WTC11 (cell line): ENCODE measurements around the gene CCNG1. TPM values are rescaled to one million over a fixed set of nuclear protein-coding genes. Genes with fewer than 3 reads are reported as not detected.

Experiments
- CBFB ChIP-seq: sonication (generic); formaldehyde crosslinking; IDR thresholded peaks from 2 replicates; pipeline ENCODE4 v1.8.1; 2022; ENCODE audit warnings: mild to moderate bottlenecking, low read depth, missing genetic modification reagents
- ETV6 ChIP-seq: sonication (generic); formaldehyde crosslinking; IDR thresholded peaks from 2 replicates; pipeline ENCODE4 v1.8.1; 2022; ENCODE audit warnings: mild to moderate bottlenecking, missing genetic modification reagents
- FOXK1 ChIP-seq: sonication (generic); formaldehyde crosslinking; IDR thresholded peaks from 2 replicates; pipeline ENCODE4 v1.8.0; 2022; ENCODE audit warnings: mild to moderate bottlenecking, moderate library complexity, missing genetic modification reagents
- FOXP1 ChIP-seq: sonication (generic); formaldehyde crosslinking; IDR thresholded peaks from 2 replicates; pipeline ENCODE4 v1.8.0; 2022; ENCODE audit warnings: missing genetic modification reagents, mild to moderate bottlenecking, moderate library complexity, borderline replicate concordance
- NR3C1 ChIP-seq: sonication (generic); formaldehyde crosslinking; conservative IDR thresholded peaks from 2 replicates; pipeline ENCODE4 v1.8.1; 2023; ENCODE audit warnings: low read depth, mild to moderate bottlenecking, missing genetic modification reagents
- TEAD1 ChIP-seq: sonication (generic); formaldehyde crosslinking; IDR thresholded peaks from 2 replicates; pipeline ENCODE4 v1.8.0; 2022; ENCODE audit warnings: mild to moderate bottlenecking, missing genetic modification reagents
- TEAD4 ChIP-seq: sonication (generic); formaldehyde crosslinking; IDR thresholded peaks from 2 replicates; pipeline ENCODE4 v1.8.0; 2022; ENCODE audit warnings: mild to moderate bottlenecking, missing genetic modification reagents
- ZNF396 ChIP-seq: fragments of 250-450 bp; sonication (Bioruptor Pico); IDR thresholded peaks from 2 replicates; pipeline ENCODE4 v1.8.0; 2021; ENCODE audit warnings: mild to moderate bottlenecking, moderate library complexity, borderline replicate concordance
- ZNF416 ChIP-seq: fragments of 250-450 bp; sonication (Bioruptor Pico); IDR thresholded peaks from 2 replicates; pipeline ENCODE4 v1.9.0; 2021; ENCODE audit warnings: mild to moderate bottlenecking, inconsistent platforms
- total RNA-seq: library from RNA; stranded (reverse); gene quantifications from 3 replicates; pipeline ENCODE4 v1.2.3, GENCODE V29; 2021
- TF ChIP-seq, protein P1 (sequence below): sonication (generic); formaldehyde crosslinking; IDR thresholded peaks from 2 replicates; pipeline ENCODE4 v1.8.1; 2023; ENCODE audit warnings: mild to moderate bottlenecking, moderate library complexity, missing genetic modification reagents
- TF ChIP-seq, protein P2 (sequence below): fragments of 250-450 bp; sonication (Bioruptor Pico); IDR thresholded peaks from 2 replicates; pipeline ENCODE4 v1.9.0; 2021; ENCODE audit warnings: mild to moderate bottlenecking
- TF ChIP-seq, protein P3 (sequence below): sonication (generic); formaldehyde crosslinking; IDR thresholded peaks from 2 replicates; pipeline ENCODE4 v1.8.0; 2023; ENCODE audit warnings: missing genetic modification reagents
- TF ChIP-seq, protein P4 (sequence below): sonication (generic); formaldehyde crosslinking; IDR thresholded peaks from 2 replicates; pipeline ENCODE4 v1.8.1; 2022; ENCODE audit warnings: mild to moderate bottlenecking, missing genetic modification reagents, moderate library complexity, borderline replicate concordance
- TF ChIP-seq, protein P5 (sequence below): sonication (generic); formaldehyde crosslinking; IDR thresholded peaks from 2 replicates; pipeline ENCODE4 v1.8.0; 2022; ENCODE audit warnings: missing genetic modification reagents
- TF ChIP-seq, protein P6 (sequence below): sonication (generic); formaldehyde crosslinking; IDR thresholded peaks from 2 replicates; pipeline ENCODE4 v1.8.1; 2023; ENCODE audit warnings: mild to moderate bottlenecking, missing genetic modification reagents
- TF ChIP-seq, protein P7 (sequence below): fragments of 250-450 bp; sonication (Bioruptor Pico); IDR thresholded peaks from 2 replicates; pipeline ENCODE4 v1.9.0; 2021; ENCODE audit warnings: mild to moderate bottlenecking
- TF ChIP-seq, protein P8 (sequence below): sonication (generic); formaldehyde crosslinking; IDR thresholded peaks from 2 replicates; pipeline ENCODE4 v1.8.0; 2022; ENCODE audit warnings: mild to moderate bottlenecking, missing genetic modification reagents
- TF ChIP-seq, protein P9 (sequence below): fragments of 250-450 bp; sonication (Bioruptor Pico); conservative IDR thresholded peaks from 2 replicates; pipeline ENCODE4 v1.9.0; 2021; ENCODE audit warnings: mild to moderate bottlenecking

The CCNG1 gene
- total RNA-seq, 1 experiment from 2014 or later: 433 TPM

DNA sequence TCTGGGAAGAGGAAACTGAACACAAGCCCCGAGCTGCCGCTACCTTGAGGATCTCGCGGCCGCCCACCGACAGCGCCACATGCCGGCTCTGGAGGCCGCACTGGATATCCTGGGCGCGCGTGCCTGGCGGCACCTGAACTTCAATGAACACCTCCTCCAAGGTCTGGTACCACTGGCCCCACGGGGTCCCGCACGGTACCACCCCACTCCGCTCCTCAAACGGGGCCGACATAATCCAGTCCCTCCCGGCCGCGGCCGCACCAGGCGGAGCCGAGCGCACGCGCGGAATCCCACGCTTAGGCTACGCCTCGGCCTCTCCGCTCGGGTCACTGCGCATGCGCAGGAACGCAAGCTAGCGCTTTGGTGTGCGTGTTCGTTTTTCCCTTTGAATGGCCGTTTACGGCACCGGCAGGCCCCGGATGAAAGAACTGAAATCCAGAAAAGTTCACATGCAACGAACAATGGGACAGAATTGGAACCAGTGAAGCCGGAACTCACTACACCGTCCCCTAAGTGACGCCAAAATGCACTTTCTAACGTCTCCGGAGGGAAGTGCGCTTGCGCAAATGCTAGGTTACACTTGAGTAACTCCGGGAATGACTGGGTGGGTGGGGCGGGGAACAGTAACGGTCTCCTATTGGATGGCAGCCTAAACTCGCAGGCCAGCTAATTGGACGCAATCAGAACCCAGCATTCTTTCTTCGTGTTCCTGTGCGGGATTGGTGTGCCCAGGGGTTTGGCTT lies 22.6 kb downstream of the CCNG1 start, which contains the start of gene NUDCD2 (continued):
- TF ChIP-seq, protein P1, sequence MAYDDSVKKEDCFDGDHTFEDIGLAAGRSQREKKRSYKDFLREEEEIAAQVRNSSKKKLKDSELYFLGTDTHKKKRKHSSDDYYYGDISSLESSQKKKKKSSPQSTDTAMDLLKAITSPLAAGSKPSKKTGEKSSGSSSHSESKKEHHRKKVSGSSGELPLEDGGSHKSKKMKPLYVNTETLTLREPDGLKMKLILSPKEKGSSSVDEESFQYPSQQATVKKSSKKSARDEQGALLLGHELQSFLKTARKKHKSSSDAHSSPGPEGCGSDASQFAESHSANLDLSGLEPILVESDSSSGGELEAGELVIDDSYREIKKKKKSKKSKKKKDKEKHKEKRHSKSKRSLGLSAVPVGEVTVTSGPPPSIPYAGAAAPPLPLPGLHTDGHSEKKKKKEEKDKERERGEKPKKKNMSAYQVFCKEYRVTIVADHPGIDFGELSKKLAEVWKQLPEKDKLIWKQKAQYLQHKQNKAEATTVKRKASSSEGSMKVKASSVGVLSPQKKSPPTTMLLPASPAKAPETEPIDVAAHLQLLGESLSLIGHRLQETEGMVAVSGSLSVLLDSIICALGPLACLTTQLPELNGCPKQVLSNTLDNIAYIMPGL: peak; percentile 76; the same call in 1 of the 2 replicates
- peak; percentile 0; the same call in 1 of the 2 replicates for TF ChIP-seq CBFB (CRISPR knock-in tag)
- no peak for TF ChIP-seq ZNF396 (CRISPR knock-in tag)
- TF ChIP-seq, protein P2, sequence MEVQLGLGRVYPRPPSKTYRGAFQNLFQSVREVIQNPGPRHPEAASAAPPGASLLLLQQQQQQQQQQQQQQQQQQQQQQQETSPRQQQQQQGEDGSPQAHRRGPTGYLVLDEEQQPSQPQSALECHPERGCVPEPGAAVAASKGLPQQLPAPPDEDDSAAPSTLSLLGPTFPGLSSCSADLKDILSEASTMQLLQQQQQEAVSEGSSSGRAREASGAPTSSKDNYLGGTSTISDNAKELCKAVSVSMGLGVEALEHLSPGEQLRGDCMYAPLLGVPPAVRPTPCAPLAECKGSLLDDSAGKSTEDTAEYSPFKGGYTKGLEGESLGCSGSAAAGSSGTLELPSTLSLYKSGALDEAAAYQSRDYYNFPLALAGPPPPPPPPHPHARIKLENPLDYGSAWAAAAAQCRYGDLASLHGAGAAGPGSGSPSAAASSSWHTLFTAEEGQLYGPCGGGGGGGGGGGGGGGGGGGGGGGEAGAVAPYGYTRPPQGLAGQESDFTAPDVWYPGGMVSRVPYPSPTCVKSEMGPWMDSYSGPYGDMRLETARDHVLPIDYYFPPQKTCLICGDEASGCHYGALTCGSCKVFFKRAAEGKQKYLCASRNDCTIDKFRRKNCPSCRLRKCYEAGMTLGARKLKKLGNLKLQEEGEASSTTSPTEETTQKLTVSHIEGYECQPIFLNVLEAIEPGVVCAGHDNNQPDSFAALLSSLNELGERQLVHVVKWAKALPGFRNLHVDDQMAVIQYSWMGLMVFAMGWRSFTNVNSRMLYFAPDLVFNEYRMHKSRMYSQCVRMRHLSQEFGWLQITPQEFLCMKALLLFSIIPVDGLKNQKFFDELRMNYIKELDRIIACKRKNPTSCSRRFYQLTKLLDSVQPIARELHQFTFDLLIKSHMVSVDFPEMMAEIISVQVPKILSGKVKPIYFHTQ (CRISPR knock-in tag): peak; percentile 78; the same call in 1 of the 2 replicates
- TF ChIP-seq FOXK1: peak; percentile 49
- TF ChIP-seq, protein P3, sequence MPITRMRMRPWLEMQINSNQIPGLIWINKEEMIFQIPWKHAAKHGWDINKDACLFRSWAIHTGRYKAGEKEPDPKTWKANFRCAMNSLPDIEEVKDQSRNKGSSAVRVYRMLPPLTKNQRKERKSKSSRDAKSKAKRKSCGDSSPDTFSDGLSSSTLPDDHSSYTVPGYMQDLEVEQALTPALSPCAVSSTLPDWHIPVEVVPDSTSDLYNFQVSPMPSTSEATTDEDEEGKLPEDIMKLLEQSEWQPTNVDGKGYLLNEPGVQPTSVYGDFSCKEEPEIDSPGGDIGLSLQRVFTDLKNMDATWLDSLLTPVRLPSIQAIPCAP (CRISPR knock-in tag): 0 out of 2 replicates have a peak, but pooled peaks have one; percentile 56
- TF ChIP-seq, protein P4, sequence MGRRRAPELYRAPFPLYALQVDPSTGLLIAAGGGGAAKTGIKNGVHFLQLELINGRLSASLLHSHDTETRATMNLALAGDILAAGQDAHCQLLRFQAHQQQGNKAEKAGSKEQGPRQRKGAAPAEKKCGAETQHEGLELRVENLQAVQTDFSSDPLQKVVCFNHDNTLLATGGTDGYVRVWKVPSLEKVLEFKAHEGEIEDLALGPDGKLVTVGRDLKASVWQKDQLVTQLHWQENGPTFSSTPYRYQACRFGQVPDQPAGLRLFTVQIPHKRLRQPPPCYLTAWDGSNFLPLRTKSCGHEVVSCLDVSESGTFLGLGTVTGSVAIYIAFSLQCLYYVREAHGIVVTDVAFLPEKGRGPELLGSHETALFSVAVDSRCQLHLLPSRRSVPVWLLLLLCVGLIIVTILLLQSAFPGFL (CRISPR knock-in tag): no peak
- TF ChIP-seq, protein P5, sequence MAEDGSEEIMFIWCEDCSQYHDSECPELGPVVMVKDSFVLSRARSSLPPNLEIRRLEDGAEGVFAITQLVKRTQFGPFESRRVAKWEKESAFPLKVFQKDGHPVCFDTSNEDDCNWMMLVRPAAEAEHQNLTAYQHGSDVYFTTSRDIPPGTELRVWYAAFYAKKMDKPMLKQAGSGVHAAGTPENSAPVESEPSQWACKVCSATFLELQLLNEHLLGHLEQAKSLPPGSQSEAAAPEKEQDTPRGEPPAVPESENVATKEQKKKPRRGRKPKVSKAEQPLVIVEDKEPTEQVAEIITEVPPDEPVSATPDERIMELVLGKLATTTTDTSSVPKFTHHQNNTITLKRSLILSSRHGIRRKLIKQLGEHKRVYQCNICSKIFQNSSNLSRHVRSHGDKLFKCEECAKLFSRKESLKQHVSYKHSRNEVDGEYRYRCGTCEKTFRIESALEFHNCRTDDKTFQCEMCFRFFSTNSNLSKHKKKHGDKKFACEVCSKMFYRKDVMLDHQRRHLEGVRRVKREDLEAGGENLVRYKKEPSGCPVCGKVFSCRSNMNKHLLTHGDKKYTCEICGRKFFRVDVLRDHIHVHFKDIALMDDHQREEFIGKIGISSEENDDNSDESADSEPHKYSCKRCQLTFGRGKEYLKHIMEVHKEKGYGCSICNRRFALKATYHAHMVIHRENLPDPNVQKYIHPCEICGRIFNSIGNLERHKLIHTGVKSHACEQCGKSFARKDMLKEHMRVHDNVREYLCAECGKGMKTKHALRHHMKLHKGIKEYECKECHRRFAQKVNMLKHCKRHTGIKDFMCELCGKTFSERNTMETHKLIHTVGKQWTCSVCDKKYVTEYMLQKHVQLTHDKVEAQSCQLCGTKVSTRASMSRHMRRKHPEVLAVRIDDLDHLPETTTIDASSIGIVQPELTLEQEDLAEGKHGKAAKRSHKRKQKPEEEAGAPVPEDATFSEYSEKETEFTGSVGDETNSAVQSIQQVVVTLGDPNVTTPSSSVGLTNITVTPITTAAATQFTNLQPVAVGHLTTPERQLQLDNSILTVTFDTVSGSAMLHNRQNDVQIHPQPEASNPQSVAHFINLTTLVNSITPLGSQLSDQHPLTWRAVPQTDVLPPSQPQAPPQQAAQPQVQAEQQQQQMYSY (CRISPR knock-in tag): no peak
- TF ChIP-seq, protein P6, sequence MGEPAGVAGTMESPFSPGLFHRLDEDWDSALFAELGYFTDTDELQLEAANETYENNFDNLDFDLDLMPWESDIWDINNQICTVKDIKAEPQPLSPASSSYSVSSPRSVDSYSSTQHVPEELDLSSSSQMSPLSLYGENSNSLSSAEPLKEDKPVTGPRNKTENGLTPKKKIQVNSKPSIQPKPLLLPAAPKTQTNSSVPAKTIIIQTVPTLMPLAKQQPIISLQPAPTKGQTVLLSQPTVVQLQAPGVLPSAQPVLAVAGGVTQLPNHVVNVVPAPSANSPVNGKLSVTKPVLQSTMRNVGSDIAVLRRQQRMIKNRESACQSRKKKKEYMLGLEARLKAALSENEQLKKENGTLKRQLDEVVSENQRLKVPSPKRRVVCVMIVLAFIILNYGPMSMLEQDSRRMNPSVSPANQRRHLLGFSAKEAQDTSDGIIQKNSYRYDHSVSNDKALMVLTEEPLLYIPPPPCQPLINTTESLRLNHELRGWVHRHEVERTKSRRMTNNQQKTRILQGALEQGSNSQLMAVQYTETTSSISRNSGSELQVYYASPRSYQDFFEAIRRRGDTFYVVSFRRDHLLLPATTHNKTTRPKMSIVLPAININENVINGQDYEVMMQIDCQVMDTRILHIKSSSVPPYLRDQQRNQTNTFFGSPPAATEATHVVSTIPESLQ (CRISPR knock-in tag): no peak
- TF ChIP-seq, protein P7, sequence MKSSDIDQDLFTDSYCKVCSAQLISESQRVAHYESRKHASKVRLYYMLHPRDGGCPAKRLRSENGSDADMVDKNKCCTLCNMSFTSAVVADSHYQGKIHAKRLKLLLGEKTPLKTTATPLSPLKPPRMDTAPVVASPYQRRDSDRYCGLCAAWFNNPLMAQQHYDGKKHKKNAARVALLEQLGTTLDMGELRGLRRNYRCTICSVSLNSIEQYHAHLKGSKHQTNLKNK: no peak
- TF ChIP-seq, protein P8, sequence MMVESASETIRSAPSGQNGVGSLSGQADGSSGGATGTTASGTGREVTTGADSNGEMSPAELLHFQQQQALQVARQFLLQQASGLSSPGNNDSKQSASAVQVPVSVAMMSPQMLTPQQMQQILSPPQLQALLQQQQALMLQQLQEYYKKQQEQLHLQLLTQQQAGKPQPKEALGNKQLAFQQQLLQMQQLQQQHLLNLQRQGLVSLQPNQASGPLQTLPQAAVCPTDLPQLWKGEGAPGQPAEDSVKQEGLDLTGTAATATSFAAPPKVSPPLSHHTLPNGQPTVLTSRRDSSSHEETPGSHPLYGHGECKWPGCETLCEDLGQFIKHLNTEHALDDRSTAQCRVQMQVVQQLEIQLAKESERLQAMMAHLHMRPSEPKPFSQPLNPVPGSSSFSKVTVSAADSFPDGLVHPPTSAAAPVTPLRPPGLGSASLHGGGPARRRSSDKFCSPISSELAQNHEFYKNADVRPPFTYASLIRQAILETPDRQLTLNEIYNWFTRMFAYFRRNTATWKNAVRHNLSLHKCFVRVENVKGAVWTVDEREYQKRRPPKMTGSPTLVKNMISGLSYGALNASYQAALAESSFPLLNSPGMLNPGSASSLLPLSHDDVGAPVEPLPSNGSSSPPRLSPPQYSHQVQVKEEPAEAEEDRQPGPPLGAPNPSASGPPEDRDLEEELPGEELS (CRISPR knock-in tag): 0 out of 2 replicates have a peak, but pooled peaks have one; percentile 41
- peak; percentile 76; the same call in 1 of the 2 replicates for TF ChIP-seq FOXP1 (CRISPR knock-in tag)
- TF ChIP-seq NR3C1 (CRISPR knock-in tag): no peak
- 0 out of 2 replicates have a peak, but pooled peaks have one; percentile 25 for TF ChIP-seq ZNF416
- TF ChIP-seq TEAD1 (CRISPR knock-in tag): peak; percentile 87
- TF ChIP-seq TEAD4: peak; percentile 37; the same call in 1 of the 2 replicates
- TF ChIP-seq ETV6: peak; percentile 77
- TF ChIP-seq, protein P9, sequence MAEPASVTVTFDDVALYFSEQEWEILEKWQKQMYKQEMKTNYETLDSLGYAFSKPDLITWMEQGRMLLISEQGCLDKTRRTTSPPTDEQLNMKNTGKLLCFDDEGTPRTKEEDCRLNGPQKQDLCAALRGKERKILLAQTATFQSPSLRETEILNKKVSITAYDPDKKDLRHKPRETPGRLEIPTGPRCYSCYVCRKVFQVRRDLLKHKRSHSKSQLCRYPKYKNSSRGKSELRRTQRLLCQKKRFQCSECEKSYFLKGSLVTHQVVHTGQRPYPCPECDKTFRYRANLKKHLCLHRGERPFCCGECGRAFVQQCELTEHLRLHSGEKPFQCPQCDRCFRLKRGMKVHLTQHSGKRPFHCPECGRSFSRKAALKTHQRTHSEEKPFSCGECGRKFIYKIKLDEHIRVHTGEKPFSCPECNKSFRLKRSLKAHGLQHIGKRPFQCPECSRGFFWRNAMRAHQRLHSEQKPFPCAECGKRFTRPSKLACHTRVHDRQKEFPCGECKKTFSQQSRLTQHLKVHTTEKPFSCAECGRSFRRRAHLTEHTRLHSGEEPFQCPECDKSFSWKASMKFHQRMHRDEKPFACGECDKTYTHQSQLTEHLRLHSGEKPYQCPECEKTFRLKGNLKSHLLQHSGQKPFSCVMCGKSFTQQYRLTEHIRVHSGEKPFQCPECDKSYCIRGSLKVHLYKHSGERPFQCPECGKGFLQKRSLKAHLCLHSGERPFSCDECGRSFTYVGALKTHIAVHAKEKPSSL: 0 out of 2 replicates have a peak, but pooled peaks have one; percentile 25
